Tibial artery (tissue), 4 donors: ENCODE data around the gene MGAT1.

Source experiments
- DNase-seq, 2 donors: peaks; one replicate each; pipeline ENCODE4 v3.0.0-alpha.2; 2019
- H3K27ac ChIP-seq, 2 donors: fragments of 200-600 bp; sonication (generic) in 1 of 2; 1 replicate in 1 of 2; 2 replicates in 1 of 2; pipeline ENCODE4 v1.5.1; 2018 to 2019; ENCODE audit warnings: mild to moderate bottlenecking in 1 of 2
- H3K27me3 ChIP-seq, 2 donors: fragments of 200-600 bp; sonication (generic) in 1 of 2; one replicate each; pipeline versions ENCODE4 v1.5.1 to v1.6.0; 2016 to 2019
- H3K36me3 ChIP-seq, 3 donors: fragments of 200-600 bp; sonication (generic) in 2 of 3; one replicate each; pipeline ENCODE4 v1.5.1; 2016 to 2019; ENCODE audit warnings: mild to moderate bottlenecking in 2 of 3
- H3K4me1 ChIP-seq, 4 donors: fragments of 200-600 bp; sonication (generic) in 2 of 4; 1 replicate in 3 of 4; 2 replicates in 1 of 4; pipeline ENCODE4 v1.5.1; 2016 to 2019
- H3K4me3 ChIP-seq, 2 donors: fragments of 200-600 bp; sonication (generic) in 1 of 2; 1 replicate in 1 of 2; 2 replicates in 1 of 2; pipeline ENCODE4 v1.5.1; 2018 to 2019; ENCODE audit warnings: mild to moderate bottlenecking in 2 of 2
- H3K9me3 ChIP-seq, 3 donors: fragments of 200-600 bp; sonication (generic) in 1 of 3; one replicate each; pipeline ENCODE4 v1.5.1; 2016 to 2019
- intact Hi-C: fragments of 100-400 bp; cut with DNase I; formaldehyde crosslinking; loops from one replicate; pipeline ENCODE4 v1.15.0; 2023; ENCODE audit warnings: low total_unique reads
- TF ChIP-seq, protein P1 (sequence below), 2 experiments: fragments of 200-600 bp in 1 of 2; fragments of 450-650 bp in 1 of 2; IDR thresholded peaks; one replicate each; pipeline ENCODE4 v1.5.1; 2017 to 2019; ENCODE audit warnings: antibody characterized with exemption in 2 of 2, mild to moderate bottlenecking in 1 of 2, moderate library complexity in 1 of 2

Gene MGAT1

DNA sequence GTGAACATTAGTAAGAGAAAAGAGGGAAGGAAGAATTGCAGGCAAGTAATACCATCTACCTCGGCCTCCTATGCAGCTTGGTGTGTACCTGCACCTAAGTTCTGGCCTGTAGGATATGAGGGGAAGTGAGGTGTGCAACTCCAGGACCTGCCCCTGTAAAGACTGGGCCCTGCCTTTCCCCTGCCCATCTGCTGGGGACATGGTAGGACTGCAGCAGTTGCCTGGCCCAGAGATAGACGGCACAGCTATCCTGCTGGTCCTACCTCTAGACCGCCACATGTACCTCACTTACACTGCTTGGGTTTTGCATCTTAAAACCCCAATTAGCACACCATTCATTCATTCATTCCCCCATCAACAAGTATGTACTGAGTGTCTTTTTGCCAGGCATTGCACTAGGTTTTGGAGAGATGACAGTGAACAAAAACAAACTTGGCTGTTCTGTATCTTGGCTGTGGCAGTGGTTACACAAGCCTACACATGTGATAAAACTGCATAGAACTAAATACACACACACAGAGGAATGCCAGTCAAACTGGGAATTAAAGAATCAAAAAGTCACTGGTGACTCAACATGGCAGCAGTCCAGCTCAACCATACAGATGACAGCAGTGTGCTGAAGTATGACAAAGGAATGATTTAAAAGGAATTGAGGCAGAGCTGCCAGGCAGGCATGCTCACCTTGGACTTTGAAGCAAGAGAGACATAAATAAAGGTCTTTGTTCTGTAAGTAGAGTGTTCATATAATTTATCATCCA is 23.3 kb upstream of the MGAT1 start:
- intact Hi-C loops = no loop called here
- DNase-seq = peak; percentile 82 to 83

DNA sequence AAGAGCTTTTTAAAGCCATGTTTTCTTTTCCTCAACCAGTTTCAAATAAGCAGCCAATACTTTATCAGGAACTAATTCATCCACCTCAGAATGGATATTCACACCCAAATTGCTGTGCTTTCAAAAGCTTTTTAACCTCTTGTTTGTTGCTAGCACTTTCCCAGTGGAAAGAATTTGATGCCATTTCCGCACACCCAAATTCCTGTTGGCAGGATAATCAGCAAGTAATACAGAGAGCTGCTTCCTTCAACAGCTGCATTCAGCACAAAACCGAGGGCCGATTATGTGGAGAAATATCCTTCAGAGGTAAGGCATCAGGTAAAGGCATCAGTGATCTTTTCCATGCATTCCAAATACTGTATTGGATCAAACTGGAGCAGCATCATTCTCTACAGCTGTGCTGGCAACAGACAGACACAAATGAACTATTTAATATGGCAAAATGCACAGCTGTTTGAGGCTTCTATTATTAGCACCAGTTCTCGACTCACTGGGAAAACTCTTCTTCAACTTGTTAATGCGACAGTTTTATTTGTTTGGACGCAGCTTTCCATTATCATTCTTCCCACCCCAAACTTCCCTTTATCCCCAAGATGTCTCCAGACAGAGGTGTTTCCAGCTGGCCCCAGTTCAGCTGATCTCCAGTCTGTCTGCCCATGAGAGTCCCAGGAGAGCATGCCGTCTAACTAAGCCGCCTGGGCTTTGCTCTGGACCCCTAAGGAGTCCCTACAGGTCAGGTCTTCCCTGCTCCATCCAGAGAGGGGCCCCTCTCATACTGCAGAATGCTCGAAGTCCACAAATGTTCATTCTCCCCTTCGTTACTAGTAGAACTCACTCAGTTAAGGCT is 22.2 kb upstream of the MGAT1 start:
- H3K27ac ChIP-seq = peak overlapping the region; percentile 3 to 51
- no peak for DNase-seq

More for the DNA sequence above, 23.3 kb upstream of the MGAT1 start:
- Histone ChIP-seq H3K36me3 (peaks cover 0 to 9% (median 7%) of the 10 kb centered on the region in 3 donors), H3K27me3 (no peaks in the 10 kb centered on the region), H3K4me1 (peaks cover 0 to 30% (median 19%) of the 10 kb centered on the region in 4 donors), H3K9me3 (no peaks in the 10 kb centered on the region), H3K4me3 (no peak overlapping the region), H3K27ac (peak overlapping the region in 1 of 2 donors; percentile 51)
- TF ChIP-seq, protein P1, sequence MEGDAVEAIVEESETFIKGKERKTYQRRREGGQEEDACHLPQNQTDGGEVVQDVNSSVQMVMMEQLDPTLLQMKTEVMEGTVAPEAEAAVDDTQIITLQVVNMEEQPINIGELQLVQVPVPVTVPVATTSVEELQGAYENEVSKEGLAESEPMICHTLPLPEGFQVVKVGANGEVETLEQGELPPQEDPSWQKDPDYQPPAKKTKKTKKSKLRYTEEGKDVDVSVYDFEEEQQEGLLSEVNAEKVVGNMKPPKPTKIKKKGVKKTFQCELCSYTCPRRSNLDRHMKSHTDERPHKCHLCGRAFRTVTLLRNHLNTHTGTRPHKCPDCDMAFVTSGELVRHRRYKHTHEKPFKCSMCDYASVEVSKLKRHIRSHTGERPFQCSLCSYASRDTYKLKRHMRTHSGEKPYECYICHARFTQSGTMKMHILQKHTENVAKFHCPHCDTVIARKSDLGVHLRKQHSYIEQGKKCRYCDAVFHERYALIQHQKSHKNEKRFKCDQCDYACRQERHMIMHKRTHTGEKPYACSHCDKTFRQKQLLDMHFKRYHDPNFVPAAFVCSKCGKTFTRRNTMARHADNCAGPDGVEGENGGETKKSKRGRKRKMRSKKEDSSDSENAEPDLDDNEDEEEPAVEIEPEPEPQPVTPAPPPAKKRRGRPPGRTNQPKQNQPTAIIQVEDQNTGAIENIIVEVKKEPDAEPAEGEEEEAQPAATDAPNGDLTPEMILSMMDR (IDR thresholded peaks at IDR 0.05) = no peak

DNA sequence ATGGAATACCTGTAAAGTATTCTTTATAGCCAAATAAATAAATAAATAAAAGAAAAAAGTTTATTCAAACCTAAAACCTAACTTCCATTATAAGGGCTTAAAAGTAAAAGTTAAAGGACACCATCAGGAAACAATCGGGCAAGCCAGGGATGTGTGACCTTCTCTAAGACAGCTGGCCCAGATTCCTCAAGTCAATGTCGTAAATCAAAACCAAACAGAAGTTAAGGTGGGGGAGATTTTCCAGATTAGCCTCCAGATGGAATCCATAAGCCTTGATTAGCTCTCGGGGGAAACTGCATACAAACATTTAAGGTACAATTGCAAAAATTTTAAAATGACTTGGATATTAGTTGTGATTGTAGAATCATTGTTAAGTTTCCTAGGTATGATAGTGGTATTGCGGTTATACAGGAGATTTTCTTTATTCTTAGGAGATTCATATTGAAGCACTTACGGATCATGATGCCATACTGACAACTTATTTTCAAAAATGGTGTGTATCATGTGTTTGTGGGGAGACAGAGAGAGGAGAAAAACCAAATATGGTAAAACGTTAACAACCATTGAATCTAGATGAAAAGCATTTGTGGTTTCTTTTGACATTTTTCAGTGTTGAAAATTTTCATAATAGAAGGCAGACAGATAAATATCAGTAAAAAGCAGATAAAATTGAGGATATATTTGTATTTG is 21.5 kb upstream of the MGAT1 start:
- Histone ChIP-seq H3K27ac (peak overlapping the region; percentile 3 to 51), H3K4me1 (peaks cover 0 to 29% (median 8%) of the 10 kb centered on the region in 4 donors), H3K9me3 (no peaks in the 10 kb centered on the region), H3K27me3 (no peaks in the 10 kb centered on the region), H3K4me3 (no peak overlapping the region), H3K36me3 (no peaks in the 10 kb centered on the region)
- intact Hi-C loops = no loop called here
- TF ChIP-seq, protein P1 (IDR thresholded peaks at IDR 0.05) = no peak
- DNase-seq = no peak

More for the DNA sequence above, 22.2 kb upstream of the MGAT1 start:
- H3K27me3 ChIP-seq = no peaks in the 10 kb centered on the region
- peaks cover 0 to 6% (median 5%) of the 10 kb centered on the region in 3 donors for H3K36me3 ChIP-seq
- H3K9me3 ChIP-seq = no peaks in the 10 kb centered on the region
- TF ChIP-seq, protein P1 (IDR thresholded peaks at IDR 0.05) = no peak
- intact Hi-C loops = no loop called here
- peaks cover 0 to 28% (median 10%) of the 10 kb centered on the region in 4 donors for H3K4me1 ChIP-seq
- H3K4me3 ChIP-seq = no peak overlapping the region

DNA sequence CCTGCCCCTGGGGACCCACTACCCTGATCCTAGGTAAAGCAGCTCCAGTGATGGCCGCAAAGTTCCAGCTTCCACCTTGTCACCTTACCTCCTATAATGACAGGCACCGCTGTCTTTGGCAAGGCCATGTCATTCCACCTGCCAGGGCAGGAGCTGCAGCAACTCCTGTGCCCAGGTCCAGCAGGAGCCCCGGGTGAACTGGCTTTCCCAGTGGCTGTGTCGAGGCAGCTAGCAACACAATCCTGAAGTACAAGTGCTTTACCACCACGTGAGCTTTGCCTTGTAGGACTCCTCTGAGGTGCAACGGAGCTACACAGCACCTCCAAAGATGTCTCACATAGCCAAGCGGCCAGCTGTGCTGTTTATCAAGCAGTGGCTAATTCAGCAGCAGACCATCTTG is 20.7 kb upstream of the MGAT1 start:
- H3K27me3 ChIP-seq = peaks cover 0 to under 1% of the 10 kb centered on the region in 2 donors
- peaks cover 0 to 33% (median 8%) of the 10 kb centered on the region in 4 donors for H3K4me1 ChIP-seq
- no peak overlapping the region for H3K27ac ChIP-seq
- intact Hi-C loops = no loop called here
- H3K4me3 ChIP-seq = no peak overlapping the region
- TF ChIP-seq, protein P1 (IDR thresholded peaks at IDR 0.05) = no peak
- H3K36me3 ChIP-seq = no peaks in the 10 kb centered on the region
- H3K9me3 ChIP-seq = no peaks in the 10 kb centered on the region
- no peak for DNase-seq

DNA sequence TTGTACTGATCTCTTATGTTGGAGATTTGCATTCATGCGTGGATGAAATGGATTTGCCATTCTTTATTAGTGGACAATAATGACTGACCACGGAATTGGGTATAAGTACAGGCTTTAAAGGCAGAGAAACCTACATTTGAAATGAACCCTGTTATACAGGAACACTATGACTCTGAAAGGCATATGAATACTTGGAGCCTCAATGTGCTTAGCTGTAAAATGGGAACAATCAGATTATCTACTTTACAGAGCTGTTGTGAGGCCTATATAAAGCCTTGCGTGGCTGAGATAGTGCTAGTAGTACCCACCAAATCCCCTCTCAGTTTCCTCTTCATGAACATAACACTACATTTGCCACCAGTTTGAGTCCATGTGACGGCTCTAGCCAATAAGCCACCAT is 18.9 kb upstream of the MGAT1 start:
- TF ChIP-seq, protein P1 (IDR thresholded peaks at IDR 0.05) = no peak
- Histone ChIP-seq H3K4me1 (peaks cover 0 to 33% (median 8%) of the 10 kb centered on the region in 4 donors), H3K27ac (peak overlapping the region; percentile 17 to 32), H3K9me3 (no peaks in the 10 kb centered on the region), H3K36me3 (no peaks in the 10 kb centered on the region), H3K27me3 (peaks cover 0 to 3% of the 10 kb centered on the region in 2 donors), H3K4me3 (no peak overlapping the region)
- intact Hi-C loops = no loop called here
- no peak for DNase-seq
